Measurements from ENCODE around the gene TRAPPC2.
"Not testable (repeated sequence)": the region's sequence is repeated elsewhere in the genome, so short reads cannot be mapped to it uniquely, and the experiment has no call there.

The TRAPPC2 gene

DNA sequence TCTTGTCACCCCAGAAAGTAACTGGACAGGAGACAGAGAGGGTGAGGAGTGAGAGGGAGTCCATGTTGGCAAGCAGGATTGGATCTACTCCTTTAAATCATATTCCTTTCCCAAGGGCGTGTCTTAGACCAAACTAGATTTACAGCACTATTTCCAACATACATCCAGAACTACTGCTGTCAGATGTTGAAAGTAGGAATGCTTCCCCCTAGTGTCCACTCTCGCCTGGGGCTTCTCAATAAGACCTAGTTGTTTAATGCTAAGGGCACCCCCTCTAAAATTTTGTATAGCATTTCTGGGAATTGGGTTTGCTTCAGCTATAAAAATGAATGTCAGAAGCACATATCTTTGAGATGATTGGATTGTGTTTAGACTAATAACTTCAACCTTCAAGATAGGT is 13.4 kb upstream of the TRAPPC2 start:
- DNase-seq (ENCODE audit: low read depth, low spot score), result peak; percentile 62

DNA sequence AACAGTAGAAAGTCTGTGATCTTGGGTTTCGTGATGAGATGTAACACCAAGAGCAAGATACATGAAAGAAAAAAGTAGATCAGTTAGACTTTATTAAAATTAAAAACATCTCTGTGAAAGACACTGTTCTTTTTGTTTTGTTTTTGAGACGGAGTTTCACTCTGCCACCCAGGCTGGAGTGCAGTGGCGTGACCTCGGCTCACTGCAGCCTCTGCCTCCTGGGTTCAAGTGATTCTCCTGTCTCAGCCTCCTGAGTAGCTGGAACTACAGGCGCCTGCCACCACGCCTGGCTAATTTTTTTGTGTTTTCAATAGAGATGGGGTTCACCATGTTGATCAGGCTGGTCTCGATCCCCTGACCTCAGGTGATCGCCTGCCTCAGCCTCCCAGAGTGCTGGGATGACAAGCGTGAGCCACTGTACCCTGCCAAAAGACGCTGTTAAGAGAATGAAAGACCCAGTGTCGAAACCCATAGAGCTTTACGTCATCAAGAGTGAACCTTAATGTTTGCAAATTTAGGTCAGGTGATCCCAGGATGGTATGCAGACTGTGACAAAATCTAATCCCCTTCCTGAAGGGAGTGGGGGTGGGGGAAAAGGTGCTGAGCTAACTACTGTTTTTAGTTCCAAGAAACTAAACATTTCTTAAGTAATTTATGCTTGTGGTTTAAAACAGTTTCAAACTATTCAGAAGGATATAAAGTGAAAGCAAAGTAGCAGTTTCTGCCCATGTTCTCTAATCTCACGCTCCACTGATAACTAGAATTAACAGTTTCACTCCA is 8.2 kb upstream of the TRAPPC2 start:
- peak; percentile 45 for DNase-seq (ENCODE audit: low read depth, low spot score)

DNA sequence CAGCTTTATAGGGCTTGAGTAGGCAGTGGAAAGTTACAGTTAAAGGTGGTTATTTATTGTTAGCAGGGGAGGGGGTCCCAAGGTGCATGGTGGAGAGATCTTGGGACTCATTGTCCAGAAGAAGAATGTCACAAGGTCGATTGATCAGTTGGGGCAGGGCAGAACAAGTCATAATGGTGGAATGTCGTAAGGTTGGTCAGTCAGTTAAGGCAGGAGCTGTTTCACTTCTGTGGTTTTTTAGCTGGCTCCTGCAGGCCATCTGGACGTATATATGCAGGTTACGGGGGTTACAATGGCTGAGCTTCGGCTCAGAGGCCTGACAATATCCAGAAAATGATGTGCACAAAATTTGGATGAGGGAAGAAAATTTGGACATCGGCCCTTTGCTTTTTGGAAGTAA is 7.3 kb upstream of the TRAPPC2 start:
- DNase-seq (ENCODE audit: low read depth, low spot score), result no peak

DNA sequence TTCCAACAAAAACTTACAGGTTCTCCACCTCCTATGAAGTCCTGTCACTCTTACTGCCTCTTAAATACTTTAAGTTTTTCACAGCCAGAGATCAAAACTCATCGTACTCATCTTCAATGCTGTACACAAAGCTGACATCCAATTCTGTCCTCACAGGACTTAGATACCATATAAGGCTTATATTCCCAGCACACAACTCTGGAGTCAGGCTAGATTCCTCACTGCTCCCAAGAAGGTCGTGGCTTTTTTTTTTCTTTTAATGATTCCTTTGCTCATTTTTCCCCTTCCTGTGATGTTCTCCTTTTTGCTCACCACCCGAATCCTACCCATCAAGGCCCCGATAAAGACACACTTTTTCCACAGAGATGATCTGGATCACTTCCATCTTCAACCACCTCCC is 914 bp downstream of the TRAPPC2 start:
- DNase-seq (ENCODE audit: low read depth, low spot score), result no peak

DNA sequence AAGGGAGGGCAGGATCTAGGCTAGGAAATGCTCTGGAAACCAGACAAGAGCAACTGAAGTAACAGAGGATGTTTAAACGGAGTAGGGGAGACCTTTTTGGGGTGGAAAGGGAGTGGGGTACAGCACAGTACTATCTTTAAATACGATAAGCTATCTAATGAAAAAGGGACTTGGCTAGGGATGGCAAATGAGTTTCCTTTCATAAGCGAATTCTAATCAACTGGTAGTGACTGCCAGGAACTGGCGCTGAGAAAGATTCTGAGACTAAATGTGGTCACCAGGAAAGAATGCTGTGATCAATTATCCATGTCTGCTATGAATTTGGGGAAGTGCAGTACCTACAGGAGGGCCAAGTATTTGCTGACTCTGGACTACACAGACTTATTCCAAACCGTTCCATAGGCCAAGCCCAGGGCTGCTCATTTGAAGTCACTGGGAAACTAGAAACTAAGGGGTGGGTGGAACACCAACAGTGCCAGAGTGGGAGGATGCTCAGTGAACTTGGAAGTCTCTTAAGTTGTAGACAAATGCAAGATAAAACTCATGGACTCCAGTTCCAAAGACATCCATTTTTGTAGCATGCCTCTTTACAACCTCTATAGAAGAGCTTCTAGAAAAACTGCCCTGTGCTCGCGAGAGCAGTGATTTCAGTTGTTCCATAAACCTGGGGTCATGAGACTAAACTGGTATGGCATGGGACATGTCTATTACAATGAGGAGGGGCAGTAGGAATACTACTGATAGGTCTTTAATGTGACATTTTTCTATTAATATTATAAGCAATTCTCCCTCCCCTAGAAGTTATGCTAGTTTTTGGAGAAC is 2.0 kb downstream of the TRAPPC2 start:
- peak; percentile 39 for DNase-seq (ENCODE audit: low read depth, low spot score)

DNA sequence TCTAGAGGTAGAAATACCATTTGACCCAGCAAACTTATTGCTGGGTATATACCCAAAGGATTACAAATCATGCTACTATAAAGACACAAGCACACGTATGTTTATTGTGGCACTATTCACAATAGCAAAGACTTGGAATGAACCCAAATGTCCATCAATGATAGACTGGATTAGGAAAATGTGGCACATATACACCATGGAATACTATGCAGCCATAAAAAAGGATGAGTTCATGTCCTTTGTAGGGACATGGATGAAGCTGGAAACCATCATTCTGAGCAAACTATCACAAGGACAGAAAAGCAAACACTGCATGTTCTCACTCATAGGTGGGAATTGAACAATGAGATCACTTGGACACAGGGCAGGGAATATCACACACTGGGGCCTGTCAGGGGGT is 3.9 kb downstream of the TRAPPC2 start:
- DNase-seq (ENCODE audit: low read depth, low spot score), result not testable (repeated sequence)

DNA sequence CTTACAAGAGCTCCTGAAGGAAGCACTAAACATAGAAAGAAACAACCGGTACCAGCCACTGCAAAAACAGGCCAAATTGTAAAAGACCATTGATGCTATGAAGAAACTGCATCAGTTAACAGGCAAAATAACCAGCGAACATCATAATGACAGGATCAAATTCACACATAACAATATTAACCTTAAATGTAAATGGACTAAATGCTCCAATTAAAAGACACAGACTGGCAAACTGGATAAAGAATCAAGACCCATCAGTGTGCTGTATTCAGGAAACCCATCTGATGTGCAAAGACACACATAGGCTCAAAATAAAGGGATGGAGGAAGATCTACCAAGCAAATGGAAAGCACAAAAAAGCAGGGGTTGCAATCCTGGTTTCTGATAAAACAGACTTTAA is 7.8 kb downstream of the TRAPPC2 start:
- DNase-seq (ENCODE audit: low read depth, low spot score), result not testable (repeated sequence)

DNA sequence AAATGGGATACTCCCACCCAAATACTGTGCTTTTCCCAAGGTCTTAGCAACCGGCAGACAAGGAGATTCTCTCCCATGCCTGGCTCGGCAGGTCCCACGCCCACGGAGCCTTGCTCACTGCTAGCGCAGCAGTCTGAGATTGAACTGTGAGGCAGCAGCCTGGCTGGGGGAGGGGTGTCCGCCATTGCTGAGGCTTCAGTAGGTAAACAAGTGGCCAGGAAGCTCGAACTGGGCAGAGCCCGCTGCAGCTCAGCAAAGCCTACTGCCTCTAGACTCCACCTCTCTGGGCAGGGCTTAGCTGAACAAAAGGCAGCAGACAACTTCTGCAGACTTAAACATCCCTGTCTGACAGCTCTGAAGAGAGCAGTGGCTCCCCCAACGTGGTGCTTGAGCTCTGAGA is 9.5 kb downstream of the TRAPPC2 start:
- not testable (repeated sequence) for DNase-seq (ENCODE audit: low read depth, low spot score)

DNA sequence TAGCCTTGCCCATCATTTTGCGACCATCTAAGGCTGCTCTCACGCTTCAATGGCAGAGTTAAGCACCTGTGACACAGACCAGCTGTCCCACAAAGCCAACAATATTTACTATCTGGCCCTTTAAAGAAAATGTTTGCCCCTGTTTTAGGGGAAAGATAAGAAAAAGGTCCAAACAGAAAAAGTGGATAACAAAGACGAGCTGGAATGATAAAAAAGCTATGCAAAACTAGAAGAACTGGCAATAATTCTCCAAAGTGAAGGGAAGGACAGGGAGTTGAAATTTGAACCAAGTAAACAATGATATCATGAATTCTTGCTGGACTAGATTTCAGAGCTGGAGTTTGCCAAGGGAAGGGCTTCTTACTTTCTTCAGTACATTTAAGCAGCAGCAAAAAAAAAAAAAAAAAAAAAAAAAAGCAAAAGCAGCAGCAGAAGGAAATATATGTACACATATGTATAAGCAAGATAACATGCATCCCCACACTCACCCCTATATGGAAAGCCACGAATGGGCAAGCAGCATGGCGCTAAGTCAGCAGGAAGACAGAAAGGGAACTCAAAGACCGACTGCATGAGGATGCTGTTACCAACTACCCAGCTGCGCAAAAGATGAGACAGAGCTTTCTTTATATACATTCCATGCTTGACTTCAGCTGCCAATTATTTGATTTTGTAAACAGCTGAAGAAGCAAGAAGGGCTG is 12.5 kb downstream of the TRAPPC2 start:
- peak; percentile 48 for DNase-seq (ENCODE audit: low read depth, low spot score)

DNA sequence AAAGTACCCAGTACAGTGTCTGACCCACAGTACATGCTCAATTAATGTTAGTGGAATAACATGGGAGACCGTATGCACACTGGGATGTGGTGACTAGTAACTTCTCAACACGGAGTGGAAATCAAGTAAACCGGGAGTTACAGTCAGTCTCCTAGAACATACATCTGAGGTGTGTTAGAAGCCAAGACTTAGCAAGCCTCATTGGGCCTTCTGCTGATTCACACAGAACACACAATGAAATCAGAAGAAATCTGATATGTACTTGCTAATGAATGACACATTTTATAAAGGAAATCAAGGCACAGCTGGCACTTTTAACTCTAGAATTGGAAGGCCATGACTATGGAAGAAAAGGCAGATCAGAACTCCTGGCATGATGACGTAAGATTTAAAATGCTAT is 13.0 kb downstream of the TRAPPC2 start:
- no peak for DNase-seq (ENCODE audit: low read depth, low spot score)

DNA sequence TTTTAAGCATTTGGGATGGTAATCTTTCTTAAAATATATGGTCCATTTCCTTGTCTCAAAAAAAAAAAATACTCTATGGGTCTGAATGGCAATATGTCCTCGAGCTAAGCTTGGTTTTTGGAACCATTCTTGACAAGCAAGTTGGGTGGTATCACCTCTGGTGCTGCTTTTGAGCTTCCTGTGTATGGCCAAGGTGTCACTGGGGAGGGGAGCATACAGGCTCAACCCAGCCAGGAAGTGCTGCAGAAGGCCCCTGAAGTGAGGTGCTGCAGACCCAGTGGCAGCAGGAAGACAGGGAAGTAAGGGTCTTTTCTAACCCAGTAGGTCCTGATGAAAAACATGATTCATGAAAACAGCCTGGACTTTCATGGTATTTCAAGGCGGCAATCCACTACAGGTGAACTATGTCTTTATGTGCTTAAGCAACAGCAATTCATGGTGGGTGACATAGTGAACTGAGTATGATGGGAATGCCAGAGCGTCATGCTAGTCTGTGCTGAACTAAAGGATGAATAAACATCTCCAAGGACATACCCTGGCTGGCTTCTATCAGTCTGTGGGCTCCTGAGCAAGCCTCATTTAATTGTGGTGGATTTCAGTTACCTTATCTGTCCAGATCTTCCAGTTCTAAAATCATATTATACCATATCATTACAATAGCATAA is 15.1 kb downstream of the TRAPPC2 start:
- DNase-seq (ENCODE audit: low read depth, low spot score), result no peak

DNA sequence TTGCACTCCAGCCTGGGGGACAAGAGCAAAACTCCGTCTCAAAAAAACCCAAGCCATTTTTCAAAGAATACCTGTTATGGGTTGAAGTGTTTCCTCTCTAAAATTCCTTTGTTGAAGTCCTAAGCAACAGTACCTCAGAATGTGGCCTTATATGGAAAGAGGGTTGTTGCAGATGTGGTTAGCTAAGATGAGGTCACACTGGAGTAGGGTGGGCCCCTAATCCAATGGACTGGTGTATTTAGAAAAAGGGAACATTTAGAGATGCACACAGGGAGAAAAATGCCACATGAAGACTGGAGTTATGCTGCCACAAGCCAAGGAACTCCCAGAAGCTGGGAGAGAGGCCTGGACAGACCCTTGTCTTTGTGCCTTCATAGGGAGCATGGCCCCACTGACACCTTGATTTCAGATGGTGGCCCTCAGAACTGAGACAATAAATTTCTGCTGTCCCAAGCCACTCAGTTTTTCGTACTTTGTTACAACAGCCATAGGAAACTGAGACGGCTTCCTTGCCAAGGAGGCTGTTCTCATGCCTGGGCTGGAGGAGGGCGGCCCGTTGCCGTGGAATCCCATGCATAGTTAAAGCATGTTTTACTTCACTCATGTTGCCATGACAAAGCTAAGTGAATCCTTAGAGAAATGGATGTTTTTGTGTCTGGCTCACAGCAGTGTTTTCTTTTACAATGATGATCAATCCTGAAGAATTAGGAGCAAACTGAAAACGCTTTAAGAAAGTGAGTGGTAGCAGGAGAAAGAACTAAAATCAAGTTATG is 16.5 kb downstream of the TRAPPC2 start:
- DNase-seq (ENCODE audit: low read depth, low spot score), result peak; percentile 70

DNA sequence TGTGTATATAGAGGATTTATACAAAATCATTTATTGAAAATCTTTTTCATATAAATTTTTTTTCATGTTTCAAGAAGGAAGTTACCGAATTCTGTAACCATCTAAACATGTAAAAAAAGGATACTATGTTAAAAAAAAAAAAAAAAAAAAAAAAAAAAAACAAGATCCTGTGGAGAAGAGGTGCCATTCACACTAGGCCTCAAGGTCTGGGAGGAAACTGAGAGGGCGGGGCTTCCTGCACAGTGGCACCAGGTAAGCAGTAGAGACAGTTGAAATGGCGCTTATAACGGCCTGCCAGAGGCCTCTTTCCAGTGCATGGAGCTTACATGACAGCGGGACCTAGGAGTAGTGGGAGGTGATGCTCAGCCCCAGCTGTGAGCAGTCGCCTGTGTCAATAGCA is 17.5 kb downstream of the TRAPPC2 start:
- no peak for DNase-seq (ENCODE audit: low read depth, low spot score)

DNA sequence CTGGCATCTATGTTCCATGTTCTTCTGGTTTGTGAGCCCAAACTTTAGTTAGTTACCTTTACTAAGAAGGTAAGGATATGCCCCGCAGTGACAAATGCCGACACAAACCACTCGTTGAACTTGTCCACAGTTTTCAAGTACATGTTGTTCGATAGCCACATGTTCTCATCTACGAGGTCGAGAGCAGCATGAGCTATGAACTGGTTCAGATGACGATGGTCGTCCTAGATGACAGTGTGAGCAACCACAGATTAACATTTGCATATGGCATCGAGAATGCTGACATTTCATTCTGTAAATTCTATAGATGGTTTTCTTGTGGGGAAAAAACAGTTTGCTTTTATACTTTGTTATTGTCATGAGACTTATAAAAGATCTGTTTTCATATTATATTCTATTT is 18.0 kb downstream of the TRAPPC2 start:
- DNase-seq (ENCODE audit: low read depth, low spot score), result no peak

DNA sequence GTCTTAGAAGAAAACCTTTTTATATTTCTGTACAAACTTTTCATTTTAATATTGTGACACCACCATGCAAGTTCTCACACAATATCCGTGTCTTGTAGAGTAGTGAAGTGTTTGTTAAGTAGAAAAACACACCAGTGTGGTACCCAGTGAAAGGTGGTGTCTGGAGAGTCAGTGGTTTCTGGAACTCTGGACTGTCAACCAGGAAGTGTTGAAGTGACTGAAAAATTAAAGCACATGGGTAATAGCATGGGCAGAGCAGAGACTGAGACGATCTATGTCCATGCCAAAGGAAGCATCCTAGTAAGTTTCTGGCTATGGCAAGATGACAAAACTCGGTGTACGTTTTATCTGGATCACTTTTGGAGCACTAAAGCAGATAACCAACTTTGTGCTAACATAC is 23.3 kb downstream of the TRAPPC2 start:
- DNase-seq (ENCODE audit: low read depth, low spot score), result no peak

DNA sequence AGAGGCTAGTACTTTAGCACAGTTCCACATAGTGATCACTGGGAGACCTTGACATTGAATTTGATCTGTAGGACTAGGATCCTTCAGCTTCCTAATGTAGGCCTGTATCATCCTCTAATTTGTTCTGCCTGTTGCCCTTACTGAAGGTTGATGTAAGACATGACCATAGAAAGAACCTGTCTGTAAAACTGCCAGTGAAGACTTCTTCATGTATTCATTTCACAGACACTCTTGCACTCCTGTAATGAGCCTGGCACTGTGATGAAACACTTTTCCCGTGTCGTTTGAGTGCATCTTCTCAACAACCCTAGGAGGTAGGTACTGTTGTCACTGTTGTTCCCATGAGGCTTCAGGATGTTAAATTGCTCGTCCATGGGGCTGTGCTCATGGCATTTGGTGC is 30.8 kb downstream of the TRAPPC2 start:
- DNase-seq (ENCODE audit: low read depth, low spot score), result no peak

DNA sequence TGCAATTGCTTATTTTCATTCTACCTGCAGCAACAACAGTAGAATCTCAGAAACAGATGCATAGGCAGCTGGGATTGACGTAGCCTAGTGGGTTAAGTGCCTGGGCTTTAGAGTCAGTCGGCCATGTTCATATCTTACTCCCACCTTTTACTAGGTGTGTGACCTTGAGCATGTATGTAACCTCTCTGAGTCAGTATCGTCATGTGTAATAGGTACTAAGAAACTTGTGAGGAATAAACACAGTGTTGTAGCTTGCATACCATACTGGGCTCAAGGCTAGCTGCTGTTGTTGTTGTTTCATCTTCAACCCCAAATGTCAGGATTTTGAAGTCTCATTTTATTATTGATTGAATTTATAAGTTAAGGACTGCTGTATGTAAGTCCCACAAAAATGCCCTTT is 31.3 kb downstream of the TRAPPC2 start:
- DNase-seq (ENCODE audit: low read depth, low spot score), result no peak

DNA sequence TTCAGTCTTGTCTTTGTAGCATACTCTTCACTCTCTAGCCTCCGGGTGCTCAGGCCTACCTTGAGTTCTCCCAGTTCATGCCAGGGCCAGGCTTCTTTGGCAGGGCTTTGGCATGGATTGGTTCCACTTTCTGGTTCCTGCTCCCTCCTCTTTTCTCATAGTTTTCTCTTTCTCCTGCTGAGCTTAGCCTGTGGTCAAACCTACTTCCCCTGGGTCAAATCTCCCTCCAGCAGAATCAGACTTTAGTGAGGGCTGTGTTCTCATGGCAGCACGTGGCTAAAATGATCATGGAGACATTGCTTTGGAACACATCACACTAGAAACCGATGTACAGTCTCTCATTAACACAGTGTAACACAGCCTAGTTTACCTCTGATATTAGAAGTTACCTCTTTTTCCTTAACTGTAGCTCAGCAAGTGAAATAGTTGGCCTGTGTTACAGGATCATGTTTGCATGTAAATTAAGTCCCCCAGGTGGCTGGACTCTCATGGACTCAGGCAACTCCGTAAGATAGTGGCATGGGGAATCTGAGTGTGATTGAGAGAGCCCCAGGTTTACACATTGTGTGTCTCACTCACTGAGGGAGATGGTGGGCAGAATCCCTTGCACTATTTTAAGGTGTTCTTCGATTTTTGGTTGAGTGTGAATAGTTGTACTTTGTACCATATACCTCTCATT is 32.2 kb downstream of the TRAPPC2 start:
- no peak for DNase-seq (ENCODE audit: low read depth, low spot score)

DNA sequence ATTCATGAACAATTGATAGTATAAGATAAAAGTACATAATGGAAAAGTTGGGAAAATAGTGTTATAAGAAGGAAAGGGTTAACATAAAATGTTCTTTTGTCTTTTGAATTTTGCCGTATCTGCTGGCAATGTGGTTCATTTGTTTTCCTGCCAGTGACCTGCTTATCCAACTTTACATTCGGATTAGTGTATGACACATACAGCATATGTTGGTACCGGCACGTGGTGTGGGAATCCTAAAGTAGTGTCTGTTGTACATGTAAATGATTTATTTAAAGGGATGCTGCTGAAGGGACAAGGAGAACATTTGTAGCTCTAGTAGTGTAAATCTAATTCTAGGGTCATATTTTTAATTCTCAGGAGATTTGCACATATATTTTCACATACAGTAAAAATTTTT is 34.0 kb downstream of the TRAPPC2 start:
- no peak for DNase-seq (ENCODE audit: low read depth, low spot score)

DNA sequence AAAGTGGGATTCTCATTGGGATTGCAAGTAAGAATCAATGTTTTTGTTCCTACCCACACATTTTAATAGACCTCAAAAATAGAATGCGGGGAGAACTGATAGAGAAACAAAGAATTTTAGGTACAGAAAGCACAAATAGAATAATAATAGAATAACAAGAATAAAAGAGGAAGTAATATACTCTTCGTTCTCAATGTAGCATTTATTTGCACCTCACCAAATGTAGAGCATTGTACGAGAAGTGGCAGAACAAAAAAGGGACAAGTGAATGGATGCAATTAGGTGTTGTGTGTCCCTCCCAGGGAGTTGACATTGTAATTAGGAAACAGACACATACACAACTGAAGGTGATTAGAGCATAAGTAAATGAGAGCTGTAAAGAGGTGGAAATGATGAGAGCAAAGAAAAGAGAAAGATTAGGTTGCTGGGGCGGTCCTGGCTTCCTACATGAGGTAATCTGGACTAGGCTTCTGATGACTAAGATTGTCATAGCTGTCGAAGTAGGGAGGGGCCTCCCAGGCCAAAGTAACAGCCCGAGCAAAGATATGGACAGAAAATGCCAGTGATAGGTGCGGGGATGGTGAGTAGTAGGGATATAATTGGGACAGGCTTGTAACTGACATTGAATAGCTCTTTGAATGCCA is 35.1 kb downstream of the TRAPPC2 start:
- DNase-seq (ENCODE audit: low read depth, low spot score), result peak; percentile 28
